Activated T-helper 1 cell treated with anti-CD3 and anti-CD28 coated beads, Interleukin-12 subunit alpha, Interleukin-12 subunit beta, Interleukin-2, Interleukin-4 antibody, amounts not matched to agents 30 ng/mL and 10 ng/mL and 1 ng/mL, durations not matched to agents 14 hours and 24 hours and 36 hours (primary cell): Measurements from ENCODE around the gene PDXDC1. TPM values are rescaled to one million over a fixed set of nuclear protein-coding genes. Genes with fewer than 3 reads are reported as not detected.
"Not testable (repeated sequence)": the region's sequence is repeated elsewhere in the genome, so short reads cannot be mapped to it uniquely, and the experiment has no call there.

Source experiments
- DNase-seq: peaks from one replicate; pipeline ENCODE4 v3.0.0; 2021; ENCODE audit warnings: low spot score
- H3K27ac Mint-ChIP-seq: one replicate; pipeline ENCODE4 v1.8.0; 2021; ENCODE audit warnings: mild to moderate bottlenecking, mixed read lengths
- H3K27me3 Mint-ChIP-seq: one replicate; pipeline ENCODE4 v1.8.0; 2022; ENCODE audit warnings: mild to moderate bottlenecking, moderate library complexity, mixed read lengths; ENCODE audit not compliant: insufficient read depth
- H3K36me3 Mint-ChIP-seq: one replicate; pipeline ENCODE4 v1.8.0; 2021; ENCODE audit warnings: low read depth, mixed read lengths
- H3K4me1 Mint-ChIP-seq: one replicate; pipeline ENCODE4 v1.8.0; 2021; ENCODE audit warnings: low read depth, mixed read lengths
- H3K4me3 Mint-ChIP-seq: one replicate; pipeline ENCODE4 v1.8.0; 2021; ENCODE audit warnings: mild to moderate bottlenecking, moderate library complexity, mixed read lengths
- H3K9me3 Mint-ChIP-seq: one replicate; pipeline ENCODE4 v1.8.0; 2021; ENCODE audit warnings: mixed read lengths
- intact Hi-C: fragments of 100-400 bp; cut with micrococcal nuclease; formaldehyde crosslinking; loops from one replicate; pipeline ENCODE4 v1.15.1; 2024
- total RNA-seq: library from RNA; stranded (reverse); gene quantifications from 2 replicates; pipeline ENCODE4 v1.2.3, GENCODE V29; 2022

Gene PDXDC1
- total RNA-seq, 1 donor from 2014 or later: 63.6 TPM

DNA sequence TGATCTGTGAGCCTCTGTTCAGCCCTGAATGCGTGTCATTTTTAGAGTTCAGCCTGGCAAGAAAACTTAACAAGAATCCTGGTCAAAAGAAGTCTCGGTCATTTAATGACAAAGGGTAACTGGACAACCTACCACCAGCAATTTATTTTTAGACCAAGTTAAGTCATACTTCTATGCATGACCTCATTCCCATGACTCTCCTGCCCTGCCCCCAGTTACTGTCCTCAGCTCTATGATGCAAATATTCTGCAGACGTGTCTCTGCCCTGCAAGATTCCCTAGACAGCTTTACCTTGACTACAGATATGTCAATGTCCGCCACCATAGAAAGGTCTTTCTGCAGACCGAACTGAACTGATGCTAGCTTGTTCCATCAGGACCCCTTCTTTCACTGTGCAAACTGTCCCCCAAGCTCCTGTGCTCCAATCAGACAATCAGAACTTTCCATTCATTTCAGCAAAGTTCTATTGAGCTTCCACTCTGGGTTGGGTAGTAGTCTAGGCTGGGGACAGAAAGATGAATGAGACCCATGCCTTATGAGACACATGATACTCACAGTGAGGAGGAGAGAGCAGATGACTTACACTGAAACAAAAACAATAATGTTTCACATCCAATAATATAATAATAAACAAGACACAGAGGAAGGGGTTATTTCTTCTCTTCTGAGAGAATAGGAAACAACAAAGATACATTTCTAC, 194.3 kb downstream of the PDXDC1 start:
- H3K27me3 Mint-ChIP-seq, H3K27ac Mint-ChIP-seq, H3K9me3 Mint-ChIP-seq, intact Hi-C loops, DNase-seq, H3K4me1 Mint-ChIP-seq, H3K36me3 Mint-ChIP-seq, H3K4me3 Mint-ChIP-seq: not testable (repeated sequence)

DNA sequence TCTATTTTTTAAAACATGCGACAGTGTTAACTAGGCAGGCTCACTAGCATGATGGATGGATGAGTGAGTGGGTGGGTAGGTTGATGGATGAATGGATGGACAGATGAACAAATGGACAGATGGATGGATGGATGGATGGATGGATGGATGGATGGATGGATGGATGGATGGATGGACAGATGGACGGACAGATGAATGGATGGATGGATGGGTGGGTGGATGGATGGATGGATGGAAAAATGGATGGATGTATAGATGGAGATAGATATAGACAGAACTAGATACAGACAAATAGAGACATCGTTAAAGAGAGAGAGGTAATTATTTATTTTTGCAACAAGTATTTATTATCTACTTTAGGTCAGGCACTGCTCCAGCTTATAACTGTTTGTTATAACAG, 205.1 kb downstream of the PDXDC1 start:
- H3K27ac Mint-ChIP-seq, H3K9me3 Mint-ChIP-seq, intact Hi-C loops, DNase-seq, H3K4me3 Mint-ChIP-seq, H3K36me3 Mint-ChIP-seq, H3K27me3 Mint-ChIP-seq, H3K4me1 Mint-ChIP-seq: not testable (repeated sequence)

DNA sequence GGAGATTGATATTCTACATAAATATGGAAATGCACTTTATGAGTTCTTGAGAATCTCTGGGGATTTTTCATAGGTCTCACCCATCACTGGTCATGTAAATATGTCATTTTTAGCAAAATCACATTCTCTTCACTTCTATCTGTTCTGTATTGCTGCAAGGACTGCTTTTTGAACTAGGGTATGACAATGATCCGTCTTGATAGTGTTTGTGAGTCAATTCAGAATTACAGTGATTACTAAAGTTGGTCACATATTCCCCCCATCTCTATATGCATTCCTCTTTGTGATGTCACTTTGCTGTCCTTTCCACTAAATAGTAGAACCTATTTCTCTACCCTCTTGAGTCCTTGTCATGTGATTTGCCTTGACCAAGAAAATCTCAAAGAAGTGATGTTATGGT, 206.1 kb downstream of the PDXDC1 start:
- H3K4me3 Mint-ChIP-seq, H3K27ac Mint-ChIP-seq, H3K4me1 Mint-ChIP-seq, intact Hi-C loops, H3K36me3 Mint-ChIP-seq, DNase-seq, H3K9me3 Mint-ChIP-seq, H3K27me3 Mint-ChIP-seq: not testable (repeated sequence)

DNA sequence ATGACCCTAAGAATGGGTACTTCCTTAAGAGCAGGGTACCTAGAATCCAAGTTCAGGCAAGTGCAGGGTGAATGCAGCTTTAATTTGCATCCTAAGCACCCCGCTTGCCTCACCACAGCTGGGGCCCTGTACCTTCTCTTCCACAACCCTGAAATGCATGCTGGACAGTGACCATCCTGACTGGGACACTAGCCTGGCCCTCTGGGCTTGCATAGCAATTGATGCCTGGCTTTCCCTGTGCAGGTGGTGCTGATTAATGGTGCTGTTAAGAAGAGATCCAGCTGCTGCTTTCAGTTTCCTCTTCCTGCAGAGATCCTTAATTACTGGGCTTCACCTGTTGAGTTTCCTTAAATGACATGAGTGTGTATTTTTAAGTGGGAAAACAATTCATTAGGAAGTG, 209.2 kb downstream of the PDXDC1 start:
- H3K27me3 Mint-ChIP-seq, intact Hi-C loops, DNase-seq, H3K4me3 Mint-ChIP-seq, H3K27ac Mint-ChIP-seq, H3K9me3 Mint-ChIP-seq, H3K36me3 Mint-ChIP-seq, H3K4me1 Mint-ChIP-seq: not testable (repeated sequence)

Other genes starting within 250 kb of the PDXDC1 start
- gene NPIPA2, start 232.5 kb upstream of the PDXDC1 start, total RNA-seq: 6.2 and 6.9 TPM in 2 replicates
- gene NOMO1, start 141.3 kb upstream of the PDXDC1 start, total RNA-seq: 81.7 and 82.0 TPM in 2 replicates
- gene NPIPA1, start 37.6 kb upstream of the PDXDC1 start, total RNA-seq: 101 and 105 TPM in 2 replicates
- 26.6 and 29.3 TPM in 2 replicates for gene NTAN1, start 81.0 kb downstream of the PDXDC1 start, total RNA-seq
- gene RRN3, start 119.2 kb downstream of the PDXDC1 start, total RNA-seq: 36.1 and 39.1 TPM in 2 replicates